Measurements from ENCODE around the gene SYCE3. TPM values are rescaled to one million over a fixed set of nuclear protein-coding genes. Genes with fewer than 3 reads are reported as not detected.

Gene SYCE3
- total and polyA plus RNA-seq, 9 donors: not detected

DNA sequence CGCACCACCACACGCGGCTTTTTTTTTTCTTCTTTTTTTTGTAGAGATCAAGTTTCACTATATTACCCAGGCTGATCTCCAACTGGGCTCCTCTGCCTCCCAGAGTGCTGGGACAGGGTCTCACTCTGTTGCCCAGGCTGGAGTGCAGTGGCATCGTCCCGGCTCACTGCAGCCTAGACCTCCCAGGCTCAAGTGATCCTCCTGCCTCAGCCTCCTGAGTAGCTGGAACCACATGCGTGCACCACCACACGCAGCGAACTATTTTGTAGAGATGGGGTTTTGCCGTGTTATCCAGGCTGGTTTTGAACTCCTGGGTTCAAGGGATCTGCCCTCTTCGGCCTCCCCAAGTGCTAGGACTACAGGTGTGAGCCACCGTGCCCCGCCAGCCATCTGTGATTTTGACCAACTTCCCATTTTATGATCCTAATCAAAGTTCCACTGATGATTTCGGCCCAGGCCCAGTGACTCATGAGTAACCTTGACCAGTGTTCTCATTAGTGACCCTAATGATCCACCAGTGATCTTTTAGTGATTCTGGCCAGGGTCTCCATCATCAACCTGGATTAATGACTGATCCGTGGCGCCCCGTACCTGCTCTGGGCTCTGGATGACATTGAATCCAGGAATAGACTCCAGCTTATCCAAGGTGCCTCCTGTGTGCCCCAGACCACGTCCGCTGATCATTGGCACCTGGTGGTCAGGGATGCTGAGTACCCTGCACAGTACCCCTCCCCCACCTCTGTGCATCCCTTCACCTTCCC lies 34.6 kb downstream of the SYCE3 start:
- Histone ChIP-seq H3K4me3 (ENCODE audit: low read length) (no peak overlapping the region), H3K36me3 (ENCODE audit: control insufficient read depth, insufficient read depth, low read length) (peaks cover 13% of the 10 kb centered on the region), H3K27ac (ENCODE audit: low read length) (peak overlapping the region; percentile 3), H3K4me1 (ENCODE audit: control insufficient read depth, insufficient read depth, low read length) (peaks cover 51% of the 10 kb centered on the region), H3K27me3 (ENCODE audit: control insufficient read depth, insufficient read depth, low read length) (peaks cover 48% of the 10 kb centered on the region), H3K9me3 (replicated peaks; ENCODE audit: control insufficient read depth, low read depth, low read length) (no peaks in the 10 kb centered on the region)
- no peak for DNase-seq
- 94% methylated on average over 12 of the region's 18 CpGs for WGBS (ENCODE audit: insufficient coverage)

DNA sequence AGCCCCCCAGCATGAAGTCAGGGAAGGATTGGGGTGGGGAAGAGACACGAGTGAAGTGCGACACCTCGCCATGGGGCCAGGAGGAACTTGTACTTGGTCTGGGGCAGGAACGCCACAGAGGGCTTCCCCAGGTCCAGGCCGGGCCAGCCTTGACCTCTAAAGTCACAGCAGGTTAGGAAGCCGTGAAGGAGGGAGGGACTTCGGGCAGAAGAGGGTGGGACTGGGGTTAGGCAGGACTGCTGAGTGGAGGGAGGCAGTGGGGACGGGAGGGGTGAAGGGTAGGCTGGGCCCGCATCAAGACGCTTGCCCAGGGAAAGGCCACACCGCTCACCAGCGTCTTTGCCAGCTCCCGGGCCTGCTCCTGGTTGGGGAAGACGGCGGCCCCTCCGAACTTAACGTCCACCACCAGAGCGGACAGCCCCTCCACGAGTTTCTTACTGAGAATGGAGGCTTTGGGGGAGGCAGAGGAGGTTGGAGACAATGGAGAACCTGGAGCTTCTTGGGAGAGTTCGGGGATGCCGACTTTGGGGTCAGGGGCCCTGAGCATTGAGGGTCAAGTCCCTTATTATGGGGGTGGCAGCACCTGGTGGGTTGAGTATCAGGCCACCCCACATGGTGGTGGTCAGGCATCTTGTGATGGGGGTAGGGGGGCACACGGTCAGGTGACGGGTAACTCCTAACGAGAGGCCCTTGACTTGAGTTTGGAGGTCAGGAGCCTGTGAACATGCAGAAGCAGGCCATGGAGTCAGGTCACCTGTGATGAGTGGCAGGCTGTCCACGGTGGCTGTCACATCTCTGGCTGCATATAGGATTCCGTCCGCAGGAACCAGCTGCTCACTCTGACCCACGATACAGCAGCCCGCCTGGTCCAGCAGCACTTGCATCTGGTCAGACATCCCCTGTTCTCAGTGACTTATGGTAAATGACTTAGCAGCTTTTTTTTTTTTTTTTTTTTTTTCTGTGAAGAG lies 35.6 kb downstream of the SYCE3 start:
- Histone ChIP-seq H3K27me3 (ENCODE audit: control insufficient read depth, insufficient read depth, low read length) (peaks cover 39% of the 10 kb centered on the region), H3K4me1 (ENCODE audit: control insufficient read depth, insufficient read depth, low read length) (peaks cover 47% of the 10 kb centered on the region), H3K9me3 (replicated peaks; ENCODE audit: control insufficient read depth, low read depth, low read length) (no peaks in the 10 kb centered on the region), H3K4me3 (ENCODE audit: low read length) (peak overlapping the region; percentile 75), H3K27ac (ENCODE audit: low read length) (peak overlapping the region; percentile 71), H3K36me3 (ENCODE audit: control insufficient read depth, insufficient read depth, low read length) (peaks cover 22% of the 10 kb centered on the region)
- WGBS (ENCODE audit: insufficient coverage): 33% methylated on average over 21 of the region's 29 CpGs
- DNase-seq: peak; percentile 53

DNA sequence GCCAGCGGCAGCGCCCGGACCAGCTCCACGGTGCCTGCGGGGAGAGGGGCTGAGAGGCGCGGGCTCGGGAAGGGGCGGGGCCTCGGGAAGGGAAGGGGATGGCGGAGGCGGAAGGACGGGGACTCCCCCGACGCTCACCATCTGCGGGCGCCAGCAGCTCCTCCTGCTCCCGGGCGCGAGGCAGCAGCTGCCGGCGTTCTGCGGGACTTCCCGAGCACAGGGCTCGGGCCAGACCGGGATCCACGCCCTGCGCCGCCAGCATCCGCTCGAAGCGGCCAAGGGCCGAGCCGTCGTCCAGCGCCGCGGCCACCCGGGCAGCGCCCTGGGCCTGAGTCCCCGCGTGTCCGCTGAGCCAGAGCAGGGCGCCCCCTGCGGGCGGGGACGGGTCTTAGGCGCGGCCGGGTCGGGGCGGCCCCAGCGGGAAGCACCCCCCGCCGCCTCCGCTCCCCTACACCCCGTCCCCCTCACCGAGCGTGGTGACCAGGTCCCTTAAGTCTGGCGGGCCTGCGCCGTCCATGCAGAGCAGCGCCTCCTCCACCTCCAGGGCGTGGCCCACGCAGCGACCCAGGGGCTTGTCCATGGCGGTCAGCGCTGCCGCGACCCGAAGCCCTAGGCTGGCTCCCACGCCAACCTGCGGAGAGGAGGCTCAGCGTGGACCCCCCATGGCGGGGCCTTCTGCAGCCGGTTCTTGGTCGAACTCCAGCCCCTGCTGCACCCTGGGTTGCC lies 36.4 kb downstream of the SYCE3 start:
- peaks cover 38% of the 10 kb centered on the region for H3K4me1 ChIP-seq (ENCODE audit: control insufficient read depth, insufficient read depth, low read length)
- under 1% methylated on average over 75 of the region's 77 CpGs for WGBS (ENCODE audit: insufficient coverage)
- H3K36me3 ChIP-seq (ENCODE audit: control insufficient read depth, insufficient read depth, low read length): peaks cover 31% of the 10 kb centered on the region
- H3K27ac ChIP-seq (ENCODE audit: low read length): peak overlapping the region; percentile 71
- H3K27me3 ChIP-seq (ENCODE audit: control insufficient read depth, insufficient read depth, low read length): peaks cover 30% of the 10 kb centered on the region
- H3K4me3 ChIP-seq (ENCODE audit: low read length): peak overlapping the region; percentile 75
- DNase-seq: peak; percentile 94
- H3K9me3 ChIP-seq (replicated peaks; ENCODE audit: control insufficient read depth, low read depth, low read length): no peaks in the 10 kb centered on the region

- Histone ChIP-seq H3K27me3 (ENCODE audit: control insufficient read depth, insufficient read depth, low read length) (peaks cover 25% of the 10 kb centered on the region), H3K4me1 (ENCODE audit: control insufficient read depth, insufficient read depth, low read length) (peaks cover 33% of the 10 kb centered on the region), H3K4me3 (ENCODE audit: low read length) (peak overlapping the region; percentile 75), H3K36me3 (ENCODE audit: control insufficient read depth, insufficient read depth, low read length) (peaks cover 36% of the 10 kb centered on the region), H3K9me3 (replicated peaks; ENCODE audit: control insufficient read depth, low read depth, low read length) (no peaks in the 10 kb centered on the region), H3K27ac (ENCODE audit: low read length) (peak overlapping the region; percentile 71)
- DNase-seq: no peak
- WGBS (ENCODE audit: insufficient coverage): under 1% methylated on average over 32 of the region's 33 CpGs
Observed at GRCh38 chr22:50525858-50526107, 36.9 kb downstream of the SYCE3 start.

- no peaks in the 10 kb centered on the region for H3K9me3 ChIP-seq (replicated peaks; ENCODE audit: control insufficient read depth, low read depth, low read length)
- peaks cover 28% of the 10 kb centered on the region for H3K4me1 ChIP-seq (ENCODE audit: control insufficient read depth, insufficient read depth, low read length)
- DNase-seq: peak; percentile 99
- H3K27ac ChIP-seq (ENCODE audit: low read length): peak within 1 kb of the TSS; percentile 71
- peaks cover 37% of the 10 kb centered on the region for H3K36me3 ChIP-seq (ENCODE audit: control insufficient read depth, insufficient read depth, low read length)
- WGBS (ENCODE audit: insufficient coverage): under 1% methylated on average over 81 of the region's 84 CpGs
- peak within 1 kb of the TSS; percentile 75 for H3K4me3 ChIP-seq (ENCODE audit: low read length)
- H3K27me3 ChIP-seq (ENCODE audit: control insufficient read depth, insufficient read depth, low read length): peaks cover 20% of the 10 kb centered on the region
Observed at GRCh38 chr22:50525104-50525857, 37.4 kb downstream of the SYCE3 start, which contains the start of gene SCO2. SCO2 (minus strand) TSS chr22:50525598; CDS start chr22:50524411, 1,187 bp downstream.

GRCh38 chr22:50524676-50525103 lies 38.0 kb downstream of the SYCE3 start:
- Histone ChIP-seq H3K4me1 (ENCODE audit: control insufficient read depth, insufficient read depth, low read length) (peaks cover 25% of the 10 kb centered on the region), H3K9me3 (replicated peaks; ENCODE audit: control insufficient read depth, low read depth, low read length) (no peaks in the 10 kb centered on the region), H3K4me3 (ENCODE audit: low read length) (peak overlapping the region; percentile 75), H3K36me3 (ENCODE audit: control insufficient read depth, insufficient read depth, low read length) (peaks cover 37% of the 10 kb centered on the region), H3K27me3 (ENCODE audit: control insufficient read depth, insufficient read depth, low read length) (peaks cover 15% of the 10 kb centered on the region), H3K27ac (ENCODE audit: low read length) (peak overlapping the region; percentile 29)
- DNase-seq: no peak
- WGBS (ENCODE audit: insufficient coverage): 12% methylated on average over 19 of the region's 19 CpGs

DNA sequence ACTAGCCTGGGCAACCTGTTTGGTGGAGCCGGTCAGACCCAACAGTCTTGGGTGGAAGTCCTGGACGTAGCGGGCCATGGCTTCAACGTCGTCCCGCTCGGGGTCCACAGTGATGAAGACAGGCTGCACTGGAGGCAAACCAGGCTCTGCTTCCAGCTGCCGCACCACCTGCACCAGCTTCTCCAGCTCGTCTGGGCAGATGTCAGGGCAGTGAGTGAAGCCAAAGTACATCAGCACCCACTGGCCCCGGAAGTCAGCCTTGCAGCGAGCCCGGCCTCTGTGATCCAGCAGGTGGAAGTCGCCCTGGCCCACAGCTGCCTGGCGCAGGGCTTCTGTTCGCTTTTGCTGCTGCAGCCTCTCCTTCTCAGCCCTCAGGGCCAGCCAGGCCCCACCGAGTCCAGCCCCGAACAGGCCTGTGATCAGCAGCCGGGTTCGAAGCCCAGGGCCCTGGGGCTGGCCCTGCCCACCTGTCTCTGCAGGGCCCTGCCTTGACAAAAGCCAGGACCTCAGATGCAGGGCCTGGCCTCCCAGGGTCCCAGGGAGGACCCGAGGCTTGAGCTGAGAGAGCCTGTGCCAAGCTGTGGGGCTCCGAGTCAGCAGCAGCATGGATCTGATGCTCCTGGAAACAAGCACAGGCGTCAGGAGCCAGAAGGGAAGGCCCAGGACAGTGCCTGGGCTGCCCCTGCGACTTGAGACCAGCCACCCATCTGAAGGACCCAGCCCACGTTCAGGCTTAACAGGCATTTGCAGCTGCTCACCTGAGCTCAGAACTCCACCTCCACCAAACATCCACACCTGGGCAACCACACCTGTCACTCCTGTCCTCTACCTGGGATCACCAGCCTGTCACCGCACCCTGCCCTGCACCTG lies 38.7 kb downstream of the SYCE3 start:
- DNase-seq: no peak
- H3K27me3 ChIP-seq (ENCODE audit: control insufficient read depth, insufficient read depth, low read length): peaks cover 9% of the 10 kb centered on the region
- peaks cover 18% of the 10 kb centered on the region for H3K4me1 ChIP-seq (ENCODE audit: control insufficient read depth, insufficient read depth, low read length)
- H3K36me3 ChIP-seq (ENCODE audit: control insufficient read depth, insufficient read depth, low read length): peaks cover 41% of the 10 kb centered on the region
- no peaks in the 10 kb centered on the region for H3K9me3 ChIP-seq (replicated peaks; ENCODE audit: control insufficient read depth, low read depth, low read length)
- H3K4me3 ChIP-seq (ENCODE audit: low read length): peak overlapping the region; percentile 75
- WGBS (ENCODE audit: insufficient coverage): 77% methylated on average over 23 of the region's 25 CpGs
- H3K27ac ChIP-seq (ENCODE audit: low read length): no peak overlapping the region

DNA sequence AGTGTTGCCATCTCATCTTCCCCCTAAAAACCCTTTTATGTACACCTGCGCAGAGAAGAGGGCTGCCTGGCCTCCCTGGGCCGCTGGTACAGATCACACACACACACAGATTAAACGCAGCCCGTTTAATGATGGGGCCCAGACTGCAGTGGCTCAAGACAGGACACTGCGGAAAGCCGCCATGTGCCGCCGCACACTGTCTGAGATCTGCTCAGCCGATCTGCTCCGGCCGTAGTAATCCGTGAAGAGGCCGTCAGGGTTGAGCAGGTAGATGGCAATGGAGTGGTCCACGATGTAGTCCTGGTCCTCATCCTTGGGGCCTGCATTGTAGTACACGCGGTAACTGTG lies 39.3 kb downstream of the SYCE3 start:
- no peaks in the 10 kb centered on the region for H3K9me3 ChIP-seq (replicated peaks; ENCODE audit: control insufficient read depth, low read depth, low read length)
- peaks cover 47% of the 10 kb centered on the region for H3K36me3 ChIP-seq (ENCODE audit: control insufficient read depth, insufficient read depth, low read length)
- DNase-seq: no peak
- peaks cover 17% of the 10 kb centered on the region for H3K4me1 ChIP-seq (ENCODE audit: control insufficient read depth, insufficient read depth, low read length)
- peaks cover 3% of the 10 kb centered on the region for H3K27me3 ChIP-seq (ENCODE audit: control insufficient read depth, insufficient read depth, low read length)
- WGBS (ENCODE audit: insufficient coverage): 95% methylated on average over 13 of the region's 16 CpGs
- no peak overlapping the region for H3K4me3 ChIP-seq (ENCODE audit: low read length)
- H3K27ac ChIP-seq (ENCODE audit: low read length): no peak overlapping the region
